GM12891 (cell line): ENCODE measurements around the gene TLCD3B.
"Not testable (repeated sequence)": the region's sequence is repeated elsewhere in the genome, so short reads cannot be mapped to it uniquely, and the experiment has no call there.

Experiments
- DNase-seq: peaks from one replicate; pipeline ENCODE4 v3.0.0; 2011; ENCODE audit warnings: low spot score; ENCODE audit not compliant: insufficient read length
- FAIRE-seq: peaks from 2 replicates; lab custom pipeline; 2011; peaks lifted over from hg19 to GRCh38; lab: Jason Lieb, UNC
- PAX5 ChIP-seq: IDR thresholded peaks from 2 replicates; pipeline ENCODE4 v1.6.1; 2011; ENCODE audit warnings: low read length, moderate library complexity, mild to moderate bottlenecking; ENCODE audit not compliant: insufficient read depth, severe bottlenecking
- POLR2A ChIP-seq: IDR thresholded peaks from 2 replicates; pipeline ENCODE4 v1.6.1; 2011; ENCODE audit warnings: low read depth, low read length, control low read depth
- POLR2AphosphoS5 ChIP-seq: IDR thresholded peaks from 2 replicates; pipeline ENCODE4 v1.6.1; 2011; ENCODE audit warnings: low read depth, low read length, control low read depth
- POU2F2 ChIP-seq: IDR thresholded peaks from 2 replicates; pipeline ENCODE4 v1.6.1; 2011; ENCODE audit warnings: low read depth, mild to moderate bottlenecking, control low read depth, low read length, moderate library complexity
- SPI1 ChIP-seq: IDR thresholded peaks from 2 replicates; pipeline ENCODE4 v1.6.1; 2011; ENCODE audit warnings: low read depth, low read length, control low read depth
- TAF1 ChIP-seq: IDR thresholded peaks from 2 replicates; pipeline ENCODE4 v1.6.1; 2011; ENCODE audit warnings: low read depth, low read length, control low read depth

Gene TLCD3B

DNA sequence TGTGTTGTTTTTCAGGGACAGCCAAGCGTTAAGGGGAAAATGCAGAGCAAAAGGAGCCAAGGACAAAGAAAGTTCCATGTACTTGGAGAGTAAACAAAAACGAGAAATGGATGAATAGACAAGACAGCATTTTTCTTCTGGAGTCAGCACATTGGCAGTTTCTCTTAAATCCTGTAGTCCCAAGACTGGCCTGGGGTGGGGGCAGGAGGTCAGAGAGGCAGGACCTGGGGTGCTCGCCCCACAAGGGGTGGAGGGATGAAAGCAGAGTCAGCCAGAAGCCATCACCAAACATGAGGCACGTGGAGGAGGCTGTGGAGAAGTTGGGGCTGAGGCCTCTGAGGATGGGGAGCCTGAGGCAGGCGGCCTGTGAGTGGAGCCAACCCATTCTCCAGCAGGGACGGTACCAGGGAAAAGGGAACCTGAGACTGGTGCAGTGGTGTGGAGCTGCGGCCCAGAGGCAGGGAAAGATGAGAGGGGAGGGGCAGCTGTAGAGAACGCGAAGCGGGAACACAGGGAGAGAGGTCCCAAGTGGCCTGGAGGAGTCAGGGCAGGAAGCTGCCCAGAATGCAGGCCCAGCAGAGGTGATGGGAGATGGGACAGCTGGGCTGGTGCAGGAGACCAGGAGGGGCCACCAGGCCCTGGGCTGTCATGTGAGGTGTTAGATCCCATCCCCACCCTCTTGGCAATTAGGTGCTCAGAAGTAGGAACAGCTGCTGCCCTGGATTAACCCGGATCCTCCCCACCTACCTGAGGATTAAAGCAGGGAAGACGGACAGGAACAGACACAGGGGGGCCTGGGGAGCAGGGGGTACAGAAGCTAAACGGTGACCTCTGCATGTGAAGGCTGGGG, 3.3 kb downstream of the TLCD3B start:
- no peak for DNase-seq
- no peak for TF ChIP-seq TAF1
- TF ChIP-seq POU2F2 = no peak
- TF ChIP-seq PAX5 = no peak
- no peak for TF ChIP-seq POLR2AphosphoS5
- no peak for TF ChIP-seq POLR2A
- no peak for TF ChIP-seq SPI1
- no peak for FAIRE-seq

DNA sequence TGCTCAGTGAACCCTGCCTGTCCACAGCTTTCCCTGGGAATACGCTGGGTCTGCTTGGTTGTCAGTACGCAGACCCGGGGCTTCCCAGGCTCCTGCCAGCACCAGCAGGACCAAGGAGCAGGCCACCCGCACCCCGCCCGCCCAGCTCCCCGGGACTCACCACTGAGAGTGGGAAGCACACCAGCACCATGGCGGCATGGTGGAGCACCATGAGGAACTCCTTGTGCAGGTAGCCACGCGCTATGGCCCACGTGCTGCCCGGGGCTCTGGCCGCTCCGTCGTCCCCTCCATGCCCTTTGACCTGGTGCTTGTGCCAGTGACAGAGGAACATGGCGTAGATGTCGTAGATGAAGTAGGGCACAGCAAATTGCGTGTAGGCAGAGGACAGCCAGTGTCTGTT, 4.6 kb downstream of the TLCD3B start:
- TF ChIP-seq SPI1 (no peak), TAF1 (no peak), POLR2A (no peak), POU2F2 (no peak), PAX5 (no peak), POLR2AphosphoS5 (no peak)
- FAIRE-seq = no peak
- no peak for DNase-seq

DNA sequence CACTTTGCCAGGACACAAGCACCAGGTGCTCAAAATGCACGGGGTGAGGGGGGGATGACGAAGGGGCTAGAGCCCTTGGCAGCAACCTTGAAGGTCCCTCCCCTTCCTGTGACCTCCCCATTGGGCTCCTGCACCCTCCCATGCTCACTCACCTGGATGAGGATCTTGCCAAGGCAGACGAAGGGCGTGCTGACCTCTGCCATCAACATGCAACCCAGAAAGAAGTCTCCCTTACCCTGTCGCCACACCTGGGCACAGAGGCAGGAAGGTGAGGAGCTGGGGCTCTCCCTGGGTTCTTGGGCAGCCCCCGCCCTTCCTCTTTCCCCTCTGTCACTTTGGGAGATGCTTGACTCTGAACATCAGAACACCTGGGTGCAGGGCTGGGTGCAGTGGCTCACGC, 5.5 kb downstream of the TLCD3B start:
- DNase-seq = no peak
- no peak for TF ChIP-seq PAX5
- no peak for TF ChIP-seq SPI1
- no peak for TF ChIP-seq TAF1
- TF ChIP-seq POU2F2 = no peak
- no peak for TF ChIP-seq POLR2A
- no peak for TF ChIP-seq POLR2AphosphoS5
- FAIRE-seq = no peak

DNA sequence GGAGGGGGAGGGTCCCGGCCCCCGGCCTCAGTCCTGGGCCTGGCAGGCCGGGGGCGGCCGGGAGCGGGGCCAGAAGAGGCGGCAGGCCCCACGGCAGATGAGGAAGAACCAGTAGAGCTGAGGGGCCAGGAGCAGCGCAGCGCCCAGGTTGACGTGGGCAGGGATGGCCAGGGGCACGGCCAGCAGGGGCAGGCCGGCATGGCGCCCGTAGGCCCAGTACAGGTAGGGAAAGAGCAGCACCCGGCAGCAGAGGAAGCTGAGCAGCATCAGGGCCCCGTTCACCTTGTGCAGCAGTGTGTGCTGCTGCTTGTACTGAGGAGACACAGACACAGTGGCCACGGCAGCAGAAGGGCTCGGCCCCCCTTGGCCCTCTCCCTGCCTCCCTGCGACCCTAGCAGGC, 5.9 kb downstream of the TLCD3B start:
- no peak for DNase-seq
- TF ChIP-seq TAF1 (no peak), POLR2A (no peak), PAX5 (no peak), SPI1 (no peak), POLR2AphosphoS5 (no peak), POU2F2 (no peak)
- no peak for FAIRE-seq

DNA sequence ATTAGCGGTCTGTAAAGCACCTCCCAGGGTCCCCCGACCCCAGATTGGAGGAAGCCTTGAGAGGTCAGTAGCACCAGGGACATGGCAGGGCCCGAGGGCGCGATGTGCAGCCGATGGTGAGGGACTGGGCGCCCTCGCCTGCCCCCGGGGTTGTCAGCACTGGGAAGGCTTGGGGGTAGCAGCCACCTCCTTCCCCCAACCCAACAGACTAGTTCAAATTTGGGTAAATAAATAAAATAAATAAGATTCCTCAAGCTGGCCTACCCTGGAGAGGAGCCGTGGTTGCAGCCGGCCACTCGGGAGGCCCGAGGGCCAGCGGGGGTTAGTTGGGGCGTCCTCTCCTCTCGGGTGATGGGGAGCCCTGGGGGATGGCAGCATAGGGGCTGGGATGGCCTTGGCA, 6.6 kb downstream of the TLCD3B start:
- no peak for DNase-seq
- TF ChIP-seq SPI1 = no peak
- no peak for TF ChIP-seq PAX5
- no peak for TF ChIP-seq POU2F2
- no peak for TF ChIP-seq POLR2A
- no peak for TF ChIP-seq POLR2AphosphoS5
- no peak for TF ChIP-seq TAF1
- FAIRE-seq = no peak

DNA sequence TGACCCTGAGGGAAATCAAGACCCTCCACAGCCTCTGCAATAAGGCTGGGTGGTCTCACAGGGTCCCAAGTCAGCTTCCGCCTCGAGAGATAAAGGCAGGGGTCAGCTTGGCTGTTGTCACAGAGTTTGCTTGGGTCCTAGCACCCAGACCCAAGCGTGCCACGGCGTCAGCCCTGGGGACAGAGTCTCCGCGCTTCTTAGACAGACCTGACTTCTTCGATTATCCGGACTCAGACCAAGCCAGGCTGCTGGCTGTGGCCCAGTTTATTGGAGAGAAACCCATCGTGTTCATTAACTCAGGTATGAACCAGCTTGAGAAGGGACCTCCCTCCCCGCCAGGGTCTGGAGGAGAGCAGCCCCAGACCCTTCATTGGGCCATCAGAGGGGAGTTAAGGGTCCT, 7.5 kb downstream of the TLCD3B start:
- FAIRE-seq (no peak), DNase-seq (no peak)
- no peak for TF ChIP-seq PAX5
- TF ChIP-seq TAF1 = no peak
- no peak for TF ChIP-seq POLR2AphosphoS5
- no peak for TF ChIP-seq POLR2A
- no peak for TF ChIP-seq POU2F2
- TF ChIP-seq SPI1 = no peak

DNA sequence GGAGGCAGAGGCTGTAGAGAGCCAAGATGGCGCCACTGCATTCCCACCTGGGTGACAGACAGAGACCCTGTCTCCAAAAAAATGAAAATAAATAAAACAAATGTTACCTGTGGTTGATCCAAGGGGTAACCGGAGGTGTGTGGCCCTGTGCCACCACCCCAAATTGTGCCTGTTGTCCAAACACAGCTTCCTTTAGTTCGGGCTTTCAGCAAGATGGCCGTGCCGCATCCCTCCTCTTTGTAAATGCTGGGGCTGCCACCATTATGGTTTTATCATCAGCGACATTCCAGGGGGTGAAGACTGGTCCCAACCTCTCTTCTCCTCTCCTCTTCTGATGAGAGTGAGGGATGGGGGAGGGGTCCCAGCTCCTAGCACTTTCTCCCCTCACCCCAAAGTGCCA, 8.2 kb downstream of the TLCD3B start, which contains the start of gene C16orf92:
C16orf92 (plus strand) TSS at position 312 of the 400 bp plus-strand sequence. CDS start 143 bp downstream, outside the sequence.
- no peak for DNase-seq
- no peak for FAIRE-seq
- TF ChIP-seq POLR2AphosphoS5 (no peak), POU2F2 (no peak), PAX5 (no peak)

DNA sequence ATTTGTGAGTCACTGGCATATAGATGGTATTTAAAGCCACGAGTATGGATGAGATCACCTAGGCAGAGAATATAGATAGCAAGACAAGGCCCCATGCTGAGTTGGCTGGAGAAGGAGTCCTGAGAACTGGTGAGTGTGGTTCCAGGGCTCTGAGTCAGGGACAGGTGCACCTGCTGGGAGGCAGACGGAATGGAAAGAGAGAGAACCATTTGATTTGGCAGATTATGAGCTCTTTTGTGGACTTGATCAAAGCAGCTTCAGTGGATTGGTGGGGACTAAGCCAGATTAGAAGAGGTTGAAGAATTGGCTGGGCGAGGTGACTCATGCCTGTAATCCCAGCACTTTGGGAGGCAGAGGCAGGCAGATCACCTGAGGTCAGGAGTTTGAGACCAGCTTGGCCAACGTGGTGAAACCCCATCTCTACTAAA, 12.3 kb downstream of the TLCD3B start:
- TF ChIP-seq SPI1 = no peak
- TF ChIP-seq POU2F2 = no peak
- no peak for TF ChIP-seq PAX5
- no peak for TF ChIP-seq POLR2A
- TF ChIP-seq TAF1 = no peak
- no peak for TF ChIP-seq POLR2AphosphoS5
- DNase-seq = no peak
- no peak for FAIRE-seq

DNA sequence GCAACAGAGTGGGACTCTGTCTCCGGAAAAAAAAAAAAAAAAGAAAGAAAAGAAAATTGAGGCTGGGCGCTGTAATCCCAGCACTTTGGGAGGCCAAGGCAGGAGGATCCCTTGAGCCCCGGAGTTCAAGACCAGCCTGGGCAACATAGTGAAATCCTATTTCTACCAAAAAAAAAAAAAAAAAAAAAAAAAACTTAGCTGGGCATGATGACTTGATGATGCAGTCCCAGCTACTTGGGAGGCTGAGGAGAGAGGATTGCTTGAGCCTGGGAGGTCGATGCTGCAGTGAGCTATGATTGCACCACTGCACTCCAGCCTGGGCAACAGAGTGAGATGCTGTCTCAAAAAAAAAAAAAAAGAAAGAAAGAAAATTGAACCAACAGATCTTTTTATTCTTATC, 13.1 kb downstream of the TLCD3B start:
- not testable (repeated sequence) for FAIRE-seq, DNase-seq

DNA sequence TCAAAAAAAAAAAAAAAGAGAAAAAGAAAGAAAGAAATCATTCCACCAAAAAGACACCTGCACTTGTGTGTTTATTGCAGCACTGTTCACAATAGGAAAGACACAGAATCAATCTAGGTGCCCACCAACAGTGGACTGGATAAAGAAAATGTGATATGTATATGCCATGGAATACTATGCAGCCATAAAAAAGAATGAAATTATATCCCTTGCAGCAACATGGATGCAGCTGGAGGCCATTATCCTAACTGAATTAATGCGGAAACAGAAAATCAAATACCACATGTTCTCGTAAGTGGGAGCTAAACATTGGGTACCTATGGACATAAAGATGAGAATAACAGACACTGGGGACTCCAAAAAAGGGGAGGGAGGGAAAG, 13.8 kb downstream of the TLCD3B start:
- FAIRE-seq (no peak), DNase-seq (no peak)
- TF ChIP-seq TAF1 = no peak
- no peak for TF ChIP-seq POLR2AphosphoS5
- no peak for TF ChIP-seq SPI1
- TF ChIP-seq POLR2A = no peak
- TF ChIP-seq PAX5 = no peak
- no peak for TF ChIP-seq POU2F2
